Measurements from ENCODE around the gene TMEM186. TPM values are rescaled to one million over a fixed set of nuclear protein-coding genes. Genes with fewer than 3 reads are reported as not detected.
"Not testable (repeated sequence)": the region's sequence is repeated elsewhere in the genome, so short reads cannot be mapped to it uniquely, and the experiment has no call there.

TMEM186 gene
- total RNA-seq, 1 donor from 2014 or later = 5.9 TPM

- no peak for DNase-seq (ENCODE audit: low read depth)
Observed at GRCh38 chr16:8812162-8812843, 14.9 kb upstream of the TMEM186 start.

GRCh38 chr16:8808613-8809353 lies 11.3 kb upstream of the TMEM186 start:
- DNase-seq (ENCODE audit: low read depth) = peak; percentile 46

GRCh38 chr16:8808009-8808408 lies 10.6 kb upstream of the TMEM186 start:
- DNase-seq (ENCODE audit: low read depth) = no peak

GRCh38 chr16:8807189-8807588 lies 9.8 kb upstream of the TMEM186 start:
- DNase-seq (ENCODE audit: low read depth) = no peak

- DNase-seq (ENCODE audit: low read depth) = no peak
Observed at GRCh38 chr16:8806272-8806983, 9.0 kb upstream of the TMEM186 start.

- no peak for DNase-seq (ENCODE audit: low read depth)
Observed at GRCh38 chr16:8804313-8804712, 6.9 kb upstream of the TMEM186 start.

- DNase-seq (ENCODE audit: low read depth) = not testable (repeated sequence)
Observed at GRCh38 chr16:8803733-8804132, 6.3 kb upstream of the TMEM186 start.

GRCh38 chr16:8801701-8802100 lies 4.3 kb upstream of the TMEM186 start:
- DNase-seq (ENCODE audit: low read depth) = no peak

- no peak for DNase-seq (ENCODE audit: low read depth)
Observed at GRCh38 chr16:8798535-8799157, 1.2 kb upstream of the TMEM186 start.

GRCh38 chr16:8798174-8798527 lies 712 bp upstream of the TMEM186 start:
- no peak for DNase-seq (ENCODE audit: low read depth)

GRCh38 chr16:8796469-8797363 lies 723 bp downstream of the TMEM186 start:
- no peak for DNase-seq (ENCODE audit: low read depth)

- no peak for DNase-seq (ENCODE audit: low read depth)
Observed at GRCh38 chr16:8795818-8796217, 1.6 kb downstream of the TMEM186 start.

GRCh38 chr16:8795091-8795490 lies 2.3 kb downstream of the TMEM186 start:
- no peak for DNase-seq (ENCODE audit: low read depth)

GRCh38 chr16:8788578-8789172 lies 8.8 kb downstream of the TMEM186 start:
- no peak for DNase-seq (ENCODE audit: low read depth)

- not testable (repeated sequence) for DNase-seq (ENCODE audit: low read depth)
Observed at GRCh38 chr16:8786316-8786715, 11.1 kb downstream of the TMEM186 start.

- DNase-seq (ENCODE audit: low read depth) = no peak
Observed at GRCh38 chr16:8785408-8785807, 12.0 kb downstream of the TMEM186 start.

- DNase-seq (ENCODE audit: low read depth) = no peak
Observed at GRCh38 chr16:8782673-8783072, 14.8 kb downstream of the TMEM186 start.

GRCh38 chr16:8781797-8782196 lies 15.6 kb downstream of the TMEM186 start:
- no peak for DNase-seq (ENCODE audit: low read depth)

- DNase-seq (ENCODE audit: low read depth) = no peak
Observed at GRCh38 chr16:8777217-8777616, 20.2 kb downstream of the TMEM186 start.

- no peak for DNase-seq (ENCODE audit: low read depth)
Observed at GRCh38 chr16:8776129-8776584, 21.3 kb downstream of the TMEM186 start.
